Epithelial cell of alveolus of lung (primary cell): ENCODE data around the gene AGBL3. TPM values are rescaled to one million over a fixed set of nuclear protein-coding genes. Genes with fewer than 3 reads are reported as not detected.

ENCODE experiments used
- total RNA-seq: library from RNA; depleted of rRNA; stranded (reverse); fragments of >200 nt; gene quantifications from 2 replicates; pipeline ENCODE4 v1.2.1, GENCODE V29; 2015

The AGBL3 gene
- total RNA-seq: 0.52 and 0.64 TPM in 2 replicates

DNA sequence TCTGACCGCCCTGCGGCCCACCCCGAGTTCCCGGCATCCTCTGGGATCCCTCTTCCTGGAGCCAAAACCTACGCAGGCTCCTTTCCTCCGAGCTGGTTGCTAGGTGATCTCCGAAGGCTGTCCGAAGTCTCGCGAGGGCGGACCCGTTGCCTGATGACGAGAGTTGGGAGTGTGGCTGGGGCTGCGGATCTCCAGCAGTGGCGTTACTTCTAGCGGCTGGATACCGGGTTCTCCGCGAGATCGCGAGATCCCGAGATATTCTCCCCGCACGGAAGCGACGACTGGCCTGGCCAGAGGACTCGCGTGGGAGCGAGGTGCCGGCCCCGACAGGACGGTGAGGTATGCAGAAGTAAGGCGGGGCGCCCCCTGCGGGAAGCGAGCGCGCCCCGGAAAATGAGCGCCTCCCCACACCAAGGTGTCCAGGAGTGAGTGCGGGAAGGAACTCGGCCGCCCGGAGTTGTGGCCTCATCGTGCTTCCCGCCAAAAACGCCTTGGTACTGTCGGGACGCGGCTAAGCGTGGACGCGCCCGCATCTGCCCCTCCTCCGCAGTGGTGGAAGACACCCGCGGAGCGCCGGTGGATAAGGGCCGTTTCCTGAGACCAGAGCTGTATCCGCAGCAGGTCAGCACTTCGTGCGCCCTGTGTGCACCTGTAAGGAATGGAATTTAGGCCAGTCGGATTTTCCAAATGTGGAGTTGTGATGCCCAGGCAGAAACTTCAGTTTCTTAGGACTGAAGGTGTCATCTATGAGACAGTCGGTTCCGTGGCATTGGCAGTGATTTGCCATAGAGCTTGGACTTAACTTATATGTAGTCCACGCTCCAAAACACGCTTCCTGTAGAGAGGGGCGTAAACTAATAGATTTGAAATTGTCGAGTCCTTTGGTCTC is at the start of gene AGBL3:
TSS of gene AGBL3 (plus strand) at position 146 of the 889 bp plus-strand sequence. CDS start 1,426 bp downstream, outside the sequence.

GRCh38 chr7:135147899-135148721 is 161.8 kb downstream of the AGBL3 start, which contains the start of gene TMEM140:
TMEM140 (plus strand) TSS chr7:135148072; CDS start chr7:135164442, 16,370 bp downstream.

DNA sequence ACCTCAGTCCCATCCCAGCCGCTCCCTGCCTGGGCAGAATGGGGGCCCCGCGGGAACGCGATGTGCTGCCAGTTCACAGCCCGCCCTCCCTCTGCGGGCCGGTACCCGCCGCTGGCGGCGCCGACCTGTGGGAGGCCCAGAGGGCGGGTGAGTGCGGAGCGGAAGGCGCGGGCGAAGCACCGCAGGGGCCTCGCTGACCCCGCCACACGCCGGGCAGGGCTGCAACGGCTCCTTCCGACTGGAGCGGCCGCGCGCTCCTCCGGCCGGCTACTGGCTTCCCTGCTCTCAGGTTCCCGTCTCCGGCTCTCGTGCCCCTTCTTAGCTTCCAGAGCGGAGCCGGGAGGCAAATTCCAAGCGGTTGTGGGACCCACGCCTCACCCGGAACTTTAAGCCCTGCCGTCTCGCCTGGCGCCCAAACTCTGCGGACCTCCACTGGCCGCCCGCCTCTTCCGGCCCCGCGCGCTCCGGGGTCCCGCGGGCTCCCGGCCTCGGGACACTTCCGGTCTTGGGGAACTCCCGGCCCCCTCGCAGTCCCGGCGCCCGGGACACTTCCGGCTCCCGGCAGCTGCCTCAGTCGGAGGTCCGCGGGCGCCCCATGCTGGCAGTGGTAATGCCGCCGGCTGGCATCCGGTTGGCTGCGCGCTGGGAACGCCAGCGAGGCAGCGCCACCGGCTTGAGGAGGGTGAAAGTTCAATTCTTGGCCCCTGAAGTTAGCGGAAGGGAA is 184.1 kb downstream of the AGBL3 start, which contains the start of gene CYREN:
TSS of gene CYREN (minus strand) at position 434 of the 724 bp plus-strand sequence. CDS start 1,785 bp downstream, outside the sequence.

Other genes starting within 250 kb of the AGBL3 start
- gene CALD1, start 206.9 kb upstream of the AGBL3 start, total RNA-seq: 149 and 265 TPM in 2 replicates
- 0.64 and 2.3 TPM in 2 replicates for gene TMEM140, start 161.6 kb downstream of the AGBL3 start, total RNA-seq
- 34.0 and 56.7 TPM in 2 replicates for gene CYREN, start 184.2 kb downstream of the AGBL3 start, total RNA-seq
- 6.7 and 25.2 TPM in 2 replicates for gene WDR91, start 225.0 kb downstream of the AGBL3 start, total RNA-seq
- gene STRA8, start 247.3 kb downstream of the AGBL3 start, total RNA-seq: not detected in 2 replicates